ENCODE measurements around the gene IQGAP2. TPM values are rescaled to one million over a fixed set of nuclear protein-coding genes. Genes with fewer than 3 reads are reported as not detected.

Gene IQGAP2
- total RNA-seq, 1 donor from 2014 or later, result 1.4 TPM

GRCh38 chr5:76542241-76542640 lies 139.2 kb downstream of the IQGAP2 start:
- peaks cover 4% of the 10 kb centered on the region for H3K27me3 Mint-ChIP-seq (ENCODE audit: unreplicated experiment)
- H3K36me3 Mint-ChIP-seq (ENCODE audit: unreplicated experiment), result no peaks in the 10 kb centered on the region
- H3K4me1 Mint-ChIP-seq (ENCODE audit: low read depth, unreplicated experiment), result peaks cover 4% of the 10 kb centered on the region
- H3K27ac Mint-ChIP-seq (ENCODE audit: unreplicated experiment), result no peak overlapping the region
- no peak for TF ChIP-seq CTCF (IDR thresholded peaks at IDR 0.05; ENCODE audit: partially characterized antibody, unreplicated experiment)
- DNase-seq, result no peak
- no peak overlapping the region for H3K4me3 Mint-ChIP-seq (ENCODE audit: unreplicated experiment)
- H3K9me3 Mint-ChIP-seq (ENCODE audit: unreplicated experiment), result peaks cover 1% of the 10 kb centered on the region

- no peak for DNase-seq
- Mint-ChIP-seq H3K27ac (ENCODE audit: unreplicated experiment) (no peak overlapping the region), H3K4me1 (ENCODE audit: low read depth, unreplicated experiment) (peaks cover 4% of the 10 kb centered on the region), H3K36me3 (ENCODE audit: unreplicated experiment) (no peaks in the 10 kb centered on the region), H3K4me3 (ENCODE audit: unreplicated experiment) (no peak overlapping the region), H3K27me3 (ENCODE audit: unreplicated experiment) (peaks cover 4% of the 10 kb centered on the region), H3K9me3 (ENCODE audit: unreplicated experiment) (peaks cover 1% of the 10 kb centered on the region)
- TF ChIP-seq CTCF (IDR thresholded peaks at IDR 0.05; ENCODE audit: partially characterized antibody, unreplicated experiment), result no peak
These were observed 140.0 kb downstream of the IQGAP2 start for GRCh38 chr5:76542887-76543690.

GRCh38 chr5:76544268-76544926 lies 141.3 kb downstream of the IQGAP2 start:
- no peak for TF ChIP-seq CTCF (IDR thresholded peaks at IDR 0.05; ENCODE audit: partially characterized antibody, unreplicated experiment)
- DNase-seq, result no peak
- Mint-ChIP-seq H3K4me3 (ENCODE audit: unreplicated experiment) (no peak overlapping the region), H3K36me3 (ENCODE audit: unreplicated experiment) (no peaks in the 10 kb centered on the region), H3K27me3 (ENCODE audit: unreplicated experiment) (peaks cover 4% of the 10 kb centered on the region), H3K9me3 (ENCODE audit: unreplicated experiment) (no peaks in the 10 kb centered on the region), H3K27ac (ENCODE audit: unreplicated experiment) (no peak overlapping the region), H3K4me1 (ENCODE audit: low read depth, unreplicated experiment) (peaks cover 4% of the 10 kb centered on the region)

GRCh38 chr5:76545184-76545583 lies 142.1 kb downstream of the IQGAP2 start:
- H3K9me3 Mint-ChIP-seq (ENCODE audit: unreplicated experiment), result no peaks in the 10 kb centered on the region
- H3K36me3 Mint-ChIP-seq (ENCODE audit: unreplicated experiment), result no peaks in the 10 kb centered on the region

More at GRCh38 chr5:76545184-76545583, 142.1 kb downstream of the IQGAP2 start:
- Mint-ChIP-seq H3K27ac (ENCODE audit: unreplicated experiment) (no peak overlapping the region), H3K4me3 (ENCODE audit: unreplicated experiment) (no peak overlapping the region), H3K4me1 (ENCODE audit: low read depth, unreplicated experiment) (peaks cover 4% of the 10 kb centered on the region), H3K27me3 (ENCODE audit: unreplicated experiment) (peaks cover 4% of the 10 kb centered on the region)
- no peak for TF ChIP-seq CTCF (IDR thresholded peaks at IDR 0.05; ENCODE audit: partially characterized antibody, unreplicated experiment)
- no peak for DNase-seq
